HT1080 (cell line): ENCODE measurements around the gene ARHGAP10. TPM values are rescaled to one million over a fixed set of nuclear protein-coding genes. Genes with fewer than 3 reads are reported as not detected.
"Not testable (repeated sequence)": the region's sequence is repeated elsewhere in the genome, so short reads cannot be mapped to it uniquely, and the experiment has no call there.

Experiments
- DNase-seq: peaks from one replicate; pipeline ENCODE4 v3.0.0-alpha.2; 2015; ENCODE audit warnings: low read depth
- total RNA-seq: library from RNA; depleted of rRNA; stranded (reverse); fragments of >200 nt; shearing (Covaris generic); gene quantifications from 2 replicates; pipeline ENCODE4 v1.2.3, GENCODE V29; 2014

Gene ARHGAP10
- total RNA-seq, 1 experiment from 2014 or later, result 19.1 TPM

DNA sequence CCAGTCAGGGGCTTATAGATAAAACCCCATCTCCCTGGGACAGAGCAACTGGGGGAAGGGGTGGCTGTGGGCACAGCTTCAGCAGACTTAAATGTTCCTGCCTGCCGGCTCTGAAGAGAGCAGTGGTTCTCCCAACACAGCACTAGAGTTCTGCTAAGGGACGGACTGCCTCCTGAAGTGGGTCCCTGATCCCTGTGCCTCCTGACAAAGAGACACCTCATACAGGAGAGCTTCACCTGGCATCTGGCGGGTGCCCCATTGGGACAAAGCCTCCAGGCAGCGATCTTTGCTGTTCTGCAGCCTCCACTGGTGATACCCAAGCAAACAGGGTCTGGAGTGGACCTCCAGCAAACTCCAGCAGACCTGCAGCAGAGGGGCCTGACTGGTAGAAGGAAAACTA, 351.2 kb downstream of the ARHGAP10 start:
- not testable (repeated sequence) for DNase-seq

DNA sequence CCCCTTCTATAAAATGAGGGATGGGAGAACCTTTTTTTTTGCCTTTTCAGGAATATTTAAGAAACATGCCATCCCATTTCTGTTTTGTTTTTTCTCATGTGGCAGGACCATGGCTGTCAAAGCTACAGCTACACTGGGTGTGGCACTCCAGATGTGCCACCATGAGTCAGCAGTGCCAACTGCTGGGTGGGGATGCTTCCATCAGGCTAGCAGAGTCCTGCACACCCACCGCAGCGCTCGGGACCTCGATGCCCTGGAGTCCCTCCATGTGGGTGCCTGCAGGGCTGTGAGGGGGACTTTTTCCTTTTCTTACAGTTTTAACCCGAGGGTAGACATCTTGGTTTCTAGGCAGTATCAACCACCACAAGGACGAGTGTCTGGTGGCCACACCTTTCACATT, 357.7 kb downstream of the ARHGAP10 start:
- DNase-seq, result no peak

DNA sequence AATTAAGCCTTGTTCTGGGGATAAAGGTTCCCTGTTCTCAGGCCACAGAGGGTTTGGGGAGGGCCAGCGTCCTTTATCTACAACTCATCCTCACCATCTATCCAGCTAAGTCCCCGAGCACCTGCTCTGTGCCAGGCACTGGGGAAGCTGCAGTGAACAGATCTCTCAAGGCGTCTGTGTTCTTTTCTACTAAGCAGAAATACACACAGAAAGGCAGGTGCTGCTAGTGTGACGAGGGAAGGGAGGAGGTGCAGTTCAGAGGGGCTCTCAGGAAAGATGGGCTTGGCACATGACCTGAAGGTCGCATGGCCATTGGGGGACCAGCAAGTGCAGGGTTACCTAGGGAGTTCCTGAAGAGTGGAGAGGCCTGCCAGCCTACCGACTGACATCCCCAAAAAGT, 358.1 kb downstream of the ARHGAP10 start:
- no peak for DNase-seq

DNA sequence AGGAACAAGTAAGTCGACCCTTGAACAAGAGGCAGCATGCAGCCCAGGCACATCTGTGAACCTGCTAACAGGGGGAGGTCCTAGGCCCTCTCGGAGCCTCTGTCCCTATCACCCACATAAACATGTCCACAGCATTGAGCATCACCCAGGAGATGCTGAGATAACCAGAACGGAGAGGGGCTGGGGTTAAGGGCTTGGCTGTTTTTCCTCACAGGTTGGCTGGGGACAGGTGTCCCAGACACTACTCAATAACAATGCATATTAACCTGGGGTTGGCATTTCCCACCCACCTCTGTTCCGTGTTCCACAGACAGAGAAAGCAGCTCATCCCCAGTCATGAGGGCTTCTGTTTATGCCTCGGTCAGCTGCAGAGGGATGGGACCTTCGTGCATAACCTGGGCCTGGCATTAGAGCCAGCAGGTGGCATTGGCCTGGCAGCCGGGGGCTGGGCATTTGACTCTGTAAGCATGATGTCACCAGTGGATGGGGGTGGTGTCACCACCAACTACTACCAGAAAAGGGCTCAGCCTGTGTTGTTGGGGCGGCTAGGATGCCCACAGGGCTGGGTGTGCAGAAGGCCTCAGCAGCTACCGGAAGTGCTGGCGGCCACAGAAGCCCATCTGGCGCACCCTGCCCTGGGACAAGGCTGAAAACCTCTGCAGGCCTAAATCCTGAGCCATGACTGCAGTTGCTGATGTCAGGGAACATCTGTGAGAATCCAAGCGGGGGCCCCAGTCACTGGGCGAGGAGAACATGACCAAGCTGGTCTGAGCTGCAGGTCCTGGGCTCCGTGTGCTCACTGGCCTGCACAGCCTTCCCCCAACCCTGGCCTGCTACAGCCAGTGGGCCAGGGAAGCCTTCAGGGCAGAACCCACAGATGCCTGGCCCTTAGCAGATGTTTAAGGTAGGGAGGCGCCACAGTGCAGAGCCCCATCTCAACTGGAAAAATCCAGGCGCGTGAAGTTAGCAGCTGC, 358.9 kb downstream of the ARHGAP10 start:
- no peak for DNase-seq

- DNase-seq, result no peak
These were observed 360.0 kb downstream of the ARHGAP10 start for GRCh38 chr4:148091896-148092295.

DNA sequence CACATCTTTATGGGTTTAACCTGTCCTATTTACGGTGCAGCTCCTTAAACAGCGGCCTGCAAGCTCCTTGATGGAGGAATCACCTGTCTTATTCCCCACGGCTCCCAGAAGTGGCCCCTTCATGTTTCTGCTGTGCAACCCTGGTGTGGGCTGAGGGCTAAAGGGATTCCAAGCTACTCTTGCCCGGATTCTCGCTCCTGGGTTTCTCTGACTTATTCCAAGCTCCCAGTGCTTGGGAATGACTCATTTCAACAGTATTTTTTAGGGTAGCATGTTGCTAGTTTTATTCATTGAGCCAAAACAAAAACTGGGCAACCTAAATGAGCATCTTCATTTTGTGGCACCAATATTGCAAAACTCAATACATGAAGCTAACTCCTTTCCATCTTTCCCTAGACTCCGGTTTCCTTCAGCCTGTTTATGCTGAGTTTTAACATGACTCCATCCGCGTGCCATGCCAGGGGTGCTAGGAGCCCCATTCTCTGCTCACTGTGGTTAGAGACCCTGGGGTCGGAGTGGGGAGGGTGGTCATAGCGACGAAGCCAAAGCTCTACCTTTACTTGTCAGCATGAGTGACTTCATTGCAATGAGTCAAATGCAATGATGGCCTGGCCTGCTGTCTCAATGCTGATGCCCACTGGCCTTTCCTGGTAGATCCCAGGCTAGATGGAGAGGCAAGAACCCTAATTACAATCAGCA, 360.6 kb downstream of the ARHGAP10 start:
- DNase-seq, result no peak

- no peak for DNase-seq
These were observed 361.2 kb downstream of the ARHGAP10 start for GRCh38 chr4:148093065-148093464.

GRCh38 chr4:148094149-148094548, 362.3 kb downstream of the ARHGAP10 start:
- no peak for DNase-seq

GRCh38 chr4:148095346-148095923, 363.5 kb downstream of the ARHGAP10 start:
- DNase-seq, result no peak

DNA sequence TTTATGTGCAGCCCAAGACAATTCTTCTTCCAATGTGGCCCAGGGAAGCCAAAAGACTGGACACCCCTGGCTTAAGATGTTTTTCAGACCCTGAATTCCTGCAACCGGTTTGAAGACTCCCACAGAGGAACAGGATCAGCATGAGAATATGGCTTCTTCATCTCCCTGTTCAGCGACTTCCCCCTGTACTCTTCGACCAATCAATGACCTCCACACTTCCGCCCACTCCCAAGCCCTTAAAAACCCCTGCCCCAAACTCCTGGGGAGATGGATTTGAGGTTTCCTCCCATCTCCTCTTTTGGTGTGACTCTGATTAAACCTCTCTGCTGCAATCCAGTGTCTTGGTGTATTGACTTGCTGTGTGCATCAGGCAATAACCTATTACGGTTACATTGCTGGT, 365.9 kb downstream of the ARHGAP10 start:
- no peak for DNase-seq

- no peak for DNase-seq
These were observed 369.3 kb downstream of the ARHGAP10 start for GRCh38 chr4:148101235-148101634.

DNA sequence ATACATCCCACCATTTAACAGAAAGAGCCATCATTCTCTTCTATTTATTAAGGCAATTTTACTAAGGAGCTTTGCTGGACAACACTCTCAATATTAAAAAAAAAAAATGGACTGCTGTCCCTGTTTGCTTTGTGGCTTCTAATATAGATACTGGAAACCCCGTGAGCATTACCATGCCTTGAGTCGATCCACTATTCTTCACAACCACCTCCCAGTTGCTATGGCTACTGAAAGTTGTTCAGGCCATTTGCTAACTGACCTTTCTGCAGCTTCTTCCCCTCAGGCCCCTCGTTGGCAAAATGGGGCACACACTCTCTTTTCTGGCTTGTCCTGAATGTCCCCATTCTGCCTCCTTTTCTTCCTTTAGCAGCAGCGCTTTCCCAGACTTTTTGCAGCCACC, 369.9 kb downstream of the ARHGAP10 start:
- DNase-seq, result no peak

DNA sequence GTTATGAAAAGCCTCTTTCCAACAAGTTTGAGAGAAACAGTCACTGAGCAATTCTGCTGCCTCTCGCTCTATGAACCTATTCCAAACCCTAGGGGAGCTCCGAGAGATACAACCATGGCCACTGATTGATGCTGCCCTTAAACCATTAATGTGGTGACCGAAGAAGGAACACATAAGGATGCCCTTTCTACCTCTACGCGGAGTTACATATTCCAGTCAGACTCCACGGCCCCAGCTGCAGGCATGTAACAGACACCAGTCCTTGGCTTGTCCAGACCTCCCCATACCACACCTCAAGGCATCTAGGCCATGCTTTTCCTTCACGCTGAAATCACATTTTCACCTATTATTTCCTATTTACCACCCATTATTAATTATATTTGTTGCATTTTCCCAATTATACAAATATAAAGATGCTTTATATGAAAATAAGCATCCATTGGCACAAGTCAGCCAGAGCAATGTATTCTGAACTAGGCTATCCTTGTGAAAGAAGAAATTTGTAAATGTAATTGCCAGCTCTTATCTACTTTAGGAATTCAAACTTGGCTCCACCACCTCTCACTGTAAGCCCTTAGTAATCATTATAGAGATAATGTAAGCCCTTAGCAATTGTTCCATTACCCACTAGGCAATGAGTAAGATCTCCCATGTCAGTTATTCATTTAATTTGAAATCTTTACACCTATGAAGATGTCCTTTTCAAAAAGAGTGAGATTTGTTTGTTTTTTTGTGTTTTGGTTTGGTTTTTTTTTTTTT, 371.9 kb downstream of the ARHGAP10 start:
- no peak for DNase-seq

DNA sequence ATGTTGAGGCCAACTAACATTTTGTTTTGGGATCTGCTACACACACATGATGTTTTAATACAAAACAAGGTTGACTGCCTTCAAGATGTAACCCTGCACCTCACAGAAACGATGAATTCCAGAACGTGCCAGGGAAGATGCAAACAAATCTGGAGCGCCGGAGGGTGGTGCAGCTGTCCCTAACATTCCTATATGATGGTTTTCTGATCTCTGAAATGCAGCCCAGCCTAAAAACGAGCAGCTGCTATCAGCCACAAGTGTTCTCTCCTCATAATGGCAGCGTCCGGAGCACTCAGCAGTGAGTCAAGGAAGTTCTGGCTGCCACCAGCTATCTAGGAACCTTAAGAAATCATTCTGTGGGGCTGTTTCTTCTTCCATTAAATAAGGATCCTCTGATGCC, 376.9 kb downstream of the ARHGAP10 start:
- DNase-seq, result no peak

GRCh38 chr4:148109216-148109615, 377.3 kb downstream of the ARHGAP10 start:
- no peak for DNase-seq

- DNase-seq, result no peak
These were observed 378.3 kb downstream of the ARHGAP10 start for GRCh38 chr4:148110169-148110568.

DNA sequence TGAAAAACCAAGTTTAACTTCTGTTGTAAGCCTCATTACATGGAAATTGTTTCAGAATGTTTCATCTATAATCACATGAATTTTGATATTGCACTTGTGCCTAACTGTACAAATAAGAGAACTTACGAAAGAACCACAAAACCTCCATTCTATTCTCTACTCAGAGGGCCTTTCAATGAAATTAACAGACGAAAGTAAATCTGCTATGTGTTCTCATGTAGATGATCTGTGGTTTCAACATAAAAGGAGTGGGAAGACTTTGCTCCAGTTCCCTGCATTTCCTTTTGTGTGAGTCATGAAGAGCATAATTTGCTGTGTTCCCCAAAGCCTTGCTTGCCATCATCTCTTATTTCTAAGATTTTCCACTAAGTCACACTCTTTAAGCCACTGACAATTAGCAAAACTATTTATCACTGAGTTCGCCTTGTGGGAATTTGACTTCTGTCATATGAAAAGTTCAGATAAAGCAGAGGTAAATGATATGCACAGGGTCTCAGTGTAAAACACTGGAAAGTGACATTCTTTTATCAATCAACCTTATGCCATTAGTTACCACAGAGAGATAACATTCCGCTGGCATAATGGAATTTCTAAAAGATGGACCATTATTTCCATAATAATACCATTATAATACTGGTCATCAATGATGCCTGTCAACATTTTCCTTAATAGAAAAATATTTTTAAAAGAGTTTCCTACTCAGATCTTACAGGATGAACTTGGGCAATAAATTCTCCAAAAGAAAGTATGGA, 380.5 kb downstream of the ARHGAP10 start:
- peak; percentile 70 for DNase-seq

GRCh38 chr4:148114436-148114835, 382.5 kb downstream of the ARHGAP10 start:
- no peak for DNase-seq

GRCh38 chr4:148116264-148116663, 384.4 kb downstream of the ARHGAP10 start:
- DNase-seq, result no peak

GRCh38 chr4:148116969-148117368, 385.1 kb downstream of the ARHGAP10 start:
- DNase-seq, result no peak

DNA sequence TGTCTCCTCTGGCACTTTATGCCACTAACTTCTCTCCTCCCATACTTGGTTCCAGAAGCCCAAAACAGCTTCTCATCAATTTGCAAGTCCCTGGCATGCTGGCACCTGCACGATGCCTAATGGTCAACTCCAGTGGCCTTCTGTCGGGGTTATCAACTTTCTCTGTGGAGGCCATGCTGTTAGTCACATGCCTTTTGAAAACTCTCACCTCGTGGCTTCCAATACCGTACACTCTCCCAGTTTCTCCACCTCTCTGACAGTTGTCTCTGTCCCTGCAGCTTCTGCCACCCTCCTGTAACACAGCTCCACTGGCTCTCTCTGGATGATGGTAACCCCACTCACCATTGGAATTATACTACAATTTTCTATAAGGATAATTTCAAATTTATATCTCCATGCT, 386.3 kb downstream of the ARHGAP10 start:
- no peak for DNase-seq
